RWPE1 (cell line): ENCODE results near the gene HAPLN1.

Experiments used
- CTCF ChIA-PET: fragments of 350-600 bp; sonication (Branson Sonifier 250); formaldehyde crosslinking; extraction: SDS; loops from one replicate; lab custom pipeline; 2021; lab: Yijun Ruan, JAX
- POLR2A ChIA-PET: fragments of 400-600 bp; formaldehyde crosslinking; extraction: SDS; loops from one replicate; lab custom pipeline; 2020; ENCODE audit warnings: antibody characterized with exemption; ENCODE audit not compliant: low non-redundant PET; lab: Yijun Ruan, JAX
- DNase-seq: peaks from one replicate; pipeline ENCODE4 v3.0.0; 2012; ENCODE audit warnings: low spot score
- H3K27ac ChIP-seq: fragments of 450-650 bp; 2 replicates; pipeline ENCODE4 v1.5.1; 2017
- CTCF ChIP-seq: fragments of 450-650 bp; conservative IDR thresholded peaks from 2 replicates; pipeline ENCODE4 v1.5.1; 2017; ENCODE audit warnings: low read depth, mild to moderate bottlenecking

Gene HAPLN1

GRCh38 chr5:83665631-83666030 lies 55.0 kb downstream of the HAPLN1 start:
- ChIA-PET CTCF (no interaction called here), POLR2A (no interaction called here)
- no peak for TF ChIP-seq CTCF
- no peak for DNase-seq
- H3K27ac ChIP-seq = no peak overlapping the region

- TF ChIP-seq CTCF = no peak
- CTCF ChIA-PET = no interaction called here
- H3K27ac ChIP-seq = no peak overlapping the region
- DNase-seq = no peak
- POLR2A ChIA-PET = no interaction called here
Observed at GRCh38 chr5:83662558-83662957, 58.1 kb downstream of the HAPLN1 start.

- POLR2A ChIA-PET = no interaction called here
- TF ChIP-seq CTCF = no peak
- CTCF ChIA-PET = interaction anchor here (0.8 kb wide), 1 partner anchor 10 kb away, joined by 3 read pairs; no protein-coding TSS in a partner anchor
- no peak for DNase-seq
- H3K27ac ChIP-seq = no peak overlapping the region
Observed at GRCh38 chr5:83657807-83658525, 62.7 kb downstream of the HAPLN1 start.

- H3K27ac ChIP-seq = no peak overlapping the region
- ChIA-PET POLR2A (no interaction called here), CTCF (interaction anchor here (0.7 kb wide), 1 partner anchor 504 kb away, joined by 3 read pairs; no protein-coding TSS in a partner anchor)
- no peak for TF ChIP-seq CTCF
- DNase-seq = peak; percentile 5
Observed at GRCh38 chr5:83654427-83654994, 66.1 kb downstream of the HAPLN1 start.

- DNase-seq = no peak
- CTCF ChIA-PET = interaction anchor here (0.7 kb wide), 1 partner anchor 505 kb away, joined by 3 read pairs; no protein-coding TSS in a partner anchor
- no peak for TF ChIP-seq CTCF
- POLR2A ChIA-PET = no interaction called here
- H3K27ac ChIP-seq = no peak overlapping the region
Observed at GRCh38 chr5:83653669-83654068, 67.0 kb downstream of the HAPLN1 start.

- POLR2A ChIA-PET = no interaction called here
- no peak overlapping the region for H3K27ac ChIP-seq
- no peak for TF ChIP-seq CTCF
- CTCF ChIA-PET = interaction anchor here (0.5 to 0.7 kb wide), 2 partner anchors 24 to 72 kb away, joined by 3 read pairs; no protein-coding TSS in a partner anchor
- DNase-seq = no peak
Observed at GRCh38 chr5:83645936-83646335, 74.7 kb downstream of the HAPLN1 start.
